Caco-2 (cell line): ENCODE results near the gene IL5RA. TPM values are rescaled to one million over a fixed set of nuclear protein-coding genes. Genes with fewer than 3 reads are reported as not detected.

ENCODE experiments used
- BruUV-seq: library from RNA; stranded (reverse); fragments of 400-500 nt; replicated peaks from 2 replicates; lab custom pipeline; 2021; lab: Mats Ljungman, UMichigan
- CTCF ChIA-PET: fragments of 300-600 bp; sonication (Branson Sonifier 250); formaldehyde crosslinking; loops from one replicate; lab custom pipeline; 2022; ENCODE audit warnings: antibody characterized with exemption; lab: Charles Lee
- POLR2A ChIA-PET: fragments of 300-600 bp; sonication (Branson Sonifier 250); formaldehyde crosslinking; loops from one replicate; lab custom pipeline; 2022; ENCODE audit warnings: antibody characterized with exemption; lab: Charles Lee
- DNase-seq, 2 experiments: peaks; one replicate each; pipeline versions ENCODE4 v3.0.0 to v3.0.0-alpha.2; 2020 to 2022
- H3K27me3 ChIP-seq: replicated peaks from 2 replicates; pipeline ENCODE4 v1.6.0; 2011; ENCODE audit warnings: low read length; ENCODE audit not compliant: control insufficient read depth, insufficient read depth
- H3K36me3 ChIP-seq: 2 replicates; pipeline ENCODE4 v1.5.1; 2011; ENCODE audit warnings: low read length; ENCODE audit not compliant: control insufficient read depth, insufficient read depth
- H3K4me1 ChIP-seq: fragments of 250-450 bp; sonication (Bioruptor Pico); 2 replicates; pipeline ENCODE4 v1.5.1; 2020; ENCODE audit warnings: mild to moderate bottlenecking
- H3K4me3 ChIP-seq: 2 replicates; pipeline ENCODE4 v1.5.1; 2011; ENCODE audit warnings: low read depth, mild to moderate bottlenecking, control low read depth, low read length
- H3K9me3 ChIP-seq: fragments of 250-450 bp; sonication (Bioruptor Pico); 2 replicates; pipeline ENCODE4 v1.5.1; 2020; ENCODE audit warnings: mild to moderate bottlenecking, moderate library complexity
- H3K27ac Mint-ChIP-seq: one replicate; pipeline ENCODE4 v1.8.0; 2022; ENCODE audit warnings: mixed read lengths; ENCODE audit not compliant: unreplicated experiment
- H3K27me3 Mint-ChIP-seq: one replicate; pipeline ENCODE4 v1.8.0; 2022; ENCODE audit warnings: mixed read lengths; ENCODE audit not compliant: insufficient read depth, unreplicated experiment
- H3K36me3 Mint-ChIP-seq: one replicate; pipeline ENCODE4 v1.8.0; 2022; ENCODE audit warnings: mild to moderate bottlenecking, mixed read lengths; ENCODE audit not compliant: insufficient read depth, unreplicated experiment
- H3K4me1 Mint-ChIP-seq: one replicate; pipeline ENCODE4 v1.8.0; 2022; ENCODE audit warnings: low read depth, mixed read lengths; ENCODE audit not compliant: unreplicated experiment
- H3K4me3 Mint-ChIP-seq: one replicate; pipeline ENCODE4 v1.8.0; 2022; ENCODE audit warnings: mild to moderate bottlenecking, moderate library complexity, mixed read lengths; ENCODE audit not compliant: unreplicated experiment
- H3K9me3 Mint-ChIP-seq: one replicate; pipeline ENCODE4 v1.8.0; 2022; ENCODE audit warnings: mixed read lengths; ENCODE audit not compliant: unreplicated experiment
- intact Hi-C: fragments of 100-400 bp; cut with micrococcal nuclease; formaldehyde crosslinking; loops from one replicate; pipeline ENCODE4 v1.10.0; 2022; ENCODE audit not compliant: unreplicated experiment
- total RNA-seq: library from RNA; stranded (reverse); gene quantifications from 2 replicates; pipeline ENCODE4 v1.2.3, GENCODE V29; 2022
- TF ChIP-seq, protein P1 (sequence below), 2 experiments: fragments of 200-600 bp in 1 of 2; IDR thresholded peaks; 1 replicate in 1 of 2; 2 replicates in 1 of 2; pipeline versions ENCODE4 v1.5.1 to v1.8.0; 2011 to 2022; ENCODE audit warnings: antibody characterized with exemption in 1 of 2, control low read depth in 1 of 2, inconsistent platforms in 1 of 2, low read depth in 1 of 2, low read length in 1 of 2, mild to moderate bottlenecking in 1 of 2, moderate library complexity in 1 of 2; ENCODE audit not compliant: insufficient read depth in 1 of 2, severe bottlenecking in 1 of 2, unreplicated experiment in 1 of 2

IL5RA gene
- total RNA-seq, 1 experiment from 2014 or later = 0.23 TPM

DNA sequence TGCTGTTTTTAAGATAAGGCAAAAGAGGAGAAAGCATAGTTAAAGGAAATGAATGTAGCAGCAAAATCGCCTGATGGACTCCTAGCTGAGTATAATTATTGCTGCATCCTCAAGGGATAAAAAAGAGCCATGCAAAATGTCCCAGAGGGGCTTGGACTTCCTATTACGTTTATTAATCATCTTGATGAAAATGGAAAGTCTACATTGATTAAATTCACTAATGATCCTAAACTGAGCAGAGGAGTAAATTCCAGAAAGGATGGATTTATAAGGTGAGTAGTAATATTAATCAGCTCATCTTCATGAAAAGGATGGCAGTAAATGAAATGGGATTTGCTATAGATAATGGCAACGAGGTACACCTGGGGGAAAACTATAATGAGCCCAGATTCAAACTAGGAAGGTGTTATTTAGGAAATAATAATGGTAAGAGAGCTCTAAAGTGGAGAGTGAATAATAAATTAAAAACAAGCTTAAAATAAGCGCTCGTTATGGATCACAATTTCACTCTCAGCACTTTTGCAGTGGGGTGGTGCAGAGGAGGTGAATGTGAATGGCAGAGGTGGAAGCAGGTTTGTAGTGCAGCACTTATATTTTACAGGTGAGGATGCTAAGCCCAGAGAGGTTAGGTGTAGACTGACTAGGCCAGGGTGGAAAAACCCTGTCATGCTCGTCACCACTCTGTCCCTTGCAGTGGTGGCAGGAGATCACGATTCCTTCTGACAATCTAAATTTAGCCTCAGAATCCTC is 22.3 kb downstream of the IL5RA start:
- Mint-ChIP-seq H3K27me3 (no peaks in the 10 kb centered on the region), H3K4me3 (no peak overlapping the region), H3K4me1 (peaks cover 7% of the 10 kb centered on the region), H3K9me3 (no peaks in the 10 kb centered on the region), H3K36me3 (no peaks in the 10 kb centered on the region), H3K27ac (no peak overlapping the region)
- H3K36me3 ChIP-seq = no peaks in the 10 kb centered on the region
- TF ChIP-seq, protein P1, sequence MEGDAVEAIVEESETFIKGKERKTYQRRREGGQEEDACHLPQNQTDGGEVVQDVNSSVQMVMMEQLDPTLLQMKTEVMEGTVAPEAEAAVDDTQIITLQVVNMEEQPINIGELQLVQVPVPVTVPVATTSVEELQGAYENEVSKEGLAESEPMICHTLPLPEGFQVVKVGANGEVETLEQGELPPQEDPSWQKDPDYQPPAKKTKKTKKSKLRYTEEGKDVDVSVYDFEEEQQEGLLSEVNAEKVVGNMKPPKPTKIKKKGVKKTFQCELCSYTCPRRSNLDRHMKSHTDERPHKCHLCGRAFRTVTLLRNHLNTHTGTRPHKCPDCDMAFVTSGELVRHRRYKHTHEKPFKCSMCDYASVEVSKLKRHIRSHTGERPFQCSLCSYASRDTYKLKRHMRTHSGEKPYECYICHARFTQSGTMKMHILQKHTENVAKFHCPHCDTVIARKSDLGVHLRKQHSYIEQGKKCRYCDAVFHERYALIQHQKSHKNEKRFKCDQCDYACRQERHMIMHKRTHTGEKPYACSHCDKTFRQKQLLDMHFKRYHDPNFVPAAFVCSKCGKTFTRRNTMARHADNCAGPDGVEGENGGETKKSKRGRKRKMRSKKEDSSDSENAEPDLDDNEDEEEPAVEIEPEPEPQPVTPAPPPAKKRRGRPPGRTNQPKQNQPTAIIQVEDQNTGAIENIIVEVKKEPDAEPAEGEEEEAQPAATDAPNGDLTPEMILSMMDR (IDR thresholded peaks at IDR 0.05; ENCODE audit: insufficient read depth in 1 of 2, low read depth in 1 of 2, low read length in 1 of 2, severe bottlenecking in 1 of 2, unreplicated experiment in 1 of 2) = no peak
- H3K4me3 ChIP-seq = no peak overlapping the region
- peaks cover 17% of the 10 kb centered on the region; the same call in 1 of the 2 replicates for H3K4me1 ChIP-seq
- no peaks in the 10 kb centered on the region for H3K27me3 ChIP-seq
- intact Hi-C loops = no loop called here
- no TSS peak for BruUV-seq
- CTCF ChIA-PET = interaction anchor here (0.6 kb wide), 1 partner anchor 437 kb away, joined by 3 read pairs; no protein-coding TSS in a partner anchor
- DNase-seq = no peak
- H3K9me3 ChIP-seq = no peaks in the 10 kb centered on the region
- POLR2A ChIA-PET = interaction anchor here (0.6 kb wide), 1 partner anchor 20 kb away, joined by 4 read pairs; no protein-coding TSS in a partner anchor

DNA sequence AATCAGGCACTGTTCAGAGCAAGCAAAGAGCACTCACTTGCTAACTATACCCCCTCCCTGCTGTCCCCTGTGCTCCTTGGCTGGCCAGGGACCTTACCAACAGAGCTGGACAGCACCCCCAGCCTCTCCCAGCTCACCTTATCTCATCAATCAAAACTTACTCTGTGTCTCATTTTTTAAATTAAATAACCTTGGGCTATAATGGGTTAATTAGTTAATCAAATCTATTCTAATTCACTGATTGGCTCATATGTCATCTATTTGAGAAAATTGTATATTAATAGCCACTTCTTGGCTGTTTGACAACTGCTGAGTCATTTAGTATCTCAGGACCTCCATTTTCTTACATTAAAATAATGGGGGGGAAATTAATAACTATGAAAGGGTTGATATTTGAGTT is 22.9 kb downstream of the IL5RA start:
- CTCF ChIA-PET = no interaction called here
- TF ChIP-seq, protein P1 (IDR thresholded peaks at IDR 0.05; ENCODE audit: insufficient read depth in 1 of 2, low read depth in 1 of 2, low read length in 1 of 2, severe bottlenecking in 1 of 2, unreplicated experiment in 1 of 2) = no peak
- DNase-seq = no peak
- Histone ChIP-seq H3K9me3 (no peaks in the 10 kb centered on the region), H3K4me1 (peaks cover 17% of the 10 kb centered on the region; the same call in 1 of the 2 replicates), H3K4me3 (no peak overlapping the region), H3K36me3 (no peaks in the 10 kb centered on the region), H3K27me3 (no peaks in the 10 kb centered on the region)
- H3K27ac Mint-ChIP-seq = no peak overlapping the region
- H3K4me3 Mint-ChIP-seq = no peak overlapping the region
- POLR2A ChIA-PET = interaction anchor here (0.6 kb wide), 1 partner anchor 20 kb away, joined by 4 read pairs; no protein-coding TSS in a partner anchor
- no peaks in the 10 kb centered on the region for H3K27me3 Mint-ChIP-seq
- peaks cover 7% of the 10 kb centered on the region for H3K4me1 Mint-ChIP-seq
- no peaks in the 10 kb centered on the region for H3K9me3 Mint-ChIP-seq
- BruUV-seq = no TSS peak
- intact Hi-C loops = no loop called here
- H3K36me3 Mint-ChIP-seq = no peaks in the 10 kb centered on the region

DNA sequence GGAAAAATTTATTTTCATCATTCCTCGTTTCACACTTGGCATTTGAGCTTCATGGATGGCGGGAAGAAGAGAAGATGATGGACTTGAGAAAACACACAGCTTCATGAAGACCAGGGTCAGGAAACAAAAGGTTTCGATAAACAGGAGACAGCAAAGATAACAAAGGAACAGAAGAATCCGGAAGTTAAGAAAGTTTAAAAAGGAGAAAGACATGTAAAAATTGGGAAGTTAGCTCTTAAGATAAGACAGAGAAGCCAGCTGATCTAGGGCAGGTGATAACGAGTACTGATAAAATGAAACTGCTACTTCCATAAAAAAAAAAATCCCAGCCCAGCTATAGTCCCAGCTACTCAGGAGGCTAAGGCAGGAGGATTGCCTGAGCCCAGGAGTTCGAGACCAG is 23.9 kb downstream of the IL5RA start:
- ChIA-PET CTCF (no interaction called here), POLR2A (no interaction called here)
- H3K36me3 ChIP-seq = no peaks in the 10 kb centered on the region
- Mint-ChIP-seq H3K27me3 (no peaks in the 10 kb centered on the region), H3K4me1 (peaks cover 7% of the 10 kb centered on the region), H3K36me3 (no peaks in the 10 kb centered on the region), H3K4me3 (no peak overlapping the region), H3K27ac (no peak overlapping the region), H3K9me3 (no peaks in the 10 kb centered on the region)
- H3K4me1 ChIP-seq = peaks cover 17% of the 10 kb centered on the region; the same call in 1 of the 2 replicates
- no peak overlapping the region for H3K4me3 ChIP-seq
- TF ChIP-seq, protein P1 (IDR thresholded peaks at IDR 0.05; ENCODE audit: insufficient read depth in 1 of 2, low read depth in 1 of 2, low read length in 1 of 2, severe bottlenecking in 1 of 2, unreplicated experiment in 1 of 2) = no peak
- no peaks in the 10 kb centered on the region for H3K9me3 ChIP-seq
- intact Hi-C loops = no loop called here
- H3K27me3 ChIP-seq = no peaks in the 10 kb centered on the region
- no TSS peak for BruUV-seq
- DNase-seq = no peak
